A549 (cell line): ENCODE measurements around the gene C17orf78.
A peak's percentile ranks its signal among the peaks of the same experiment; 100 is the strongest.

Source experiments
- CTCF ChIP-seq: fragments of >200 bp; sonication (Bioruptor Twin); formaldehyde crosslinking; IDR thresholded peaks from 3 replicates; pipeline ENCODE4 v1.5.1; 2016
- ESRRA ChIP-seq: fragments of 150-350 bp; IDR thresholded peaks from 2 replicates; pipeline ENCODE4 v1.6.1; 2014; ENCODE audit warnings: mild to moderate bottlenecking, low read length, borderline replicate concordance
- MAX ChIP-seq: IDR thresholded peaks from 2 replicates; pipeline ENCODE4 v1.6.1; 2012
- POLR2A ChIP-seq: IDR thresholded peaks from 2 replicates; pipeline ENCODE4 v1.6.1; 2012; ENCODE audit warnings: mild to moderate bottlenecking, low read length
- POLR2AphosphoS2 ChIP-seq: conservative IDR thresholded peaks from 2 replicates; pipeline ENCODE4 v1.6.1; 2012; ENCODE audit warnings: low read length, improper control_type of control experiment, inconsistent platforms
- RAD21 ChIP-seq, 2 experiments: fragments of >200 bp in 1 of 2; sonication (Bioruptor Twin) in 1 of 2; formaldehyde crosslinking in 1 of 2; IDR thresholded peaks in 1 of 2; conservative IDR thresholded peaks in 1 of 2; 2 replicates in 1 of 2; 3 replicates in 1 of 2; pipeline ENCODE4 v1.6.1; 2012 to 2018; ENCODE audit warnings: inconsistent platforms in 1 of 2
- TFCP2L1 ChIP-seq: fragments of 250-450 bp; sonication (Bioruptor Pico); IDR thresholded peaks from 2 replicates; pipeline ENCODE4 v1.5.0; 2021; ENCODE audit warnings: mild to moderate bottlenecking

GRCh38 chr17:37358098-37358829 lies 17.5 kb upstream of the C17orf78 start:
- no peak for TF ChIP-seq CTCF
- TF ChIP-seq MAX, result peak; percentile 65; the same call in 1 of the 2 replicates
- no peak for TF ChIP-seq ESRRA
- TF ChIP-seq TFCP2L1 (CRISPR knock-in tag), result no peak
- no peak for TF ChIP-seq POLR2AphosphoS2
- TF ChIP-seq RAD21 (conservative IDR thresholded peaks at IDR 0.05 in 1 of 2, IDR thresholded peaks at IDR 0.05 in 1 of 2), result no peak
- TF ChIP-seq POLR2A, result peak; percentile 31
